HG03135 (cell line): ENCODE data around the gene NDC1.

Experiments used
- ATAC-seq: cut with Tn5 transposase; IDR thresholded peaks from one replicate; pipeline ENCODE4 v1.9.1; 2021; ENCODE audit warnings: mild to moderate bottlenecking, moderate library complexity; ENCODE audit not compliant: unreplicated experiment

NDC1 gene

GRCh38 chr1:53732409-53732808 lies 105.7 kb downstream of the NDC1 start:
- ATAC-seq, result no peak

GRCh38 chr1:53731779-53732305 lies 106.3 kb downstream of the NDC1 start:
- no peak for ATAC-seq

GRCh38 chr1:53731043-53731600 lies 107.0 kb downstream of the NDC1 start:
- no peak for ATAC-seq

- no peak for ATAC-seq
These were observed 107.8 kb downstream of the NDC1 start for GRCh38 chr1:53730224-53730865.

GRCh38 chr1:53729456-53730223 lies 108.5 kb downstream of the NDC1 start:
- ATAC-seq, result no peak

- no peak for ATAC-seq
These were observed 109.2 kb downstream of the NDC1 start for GRCh38 chr1:53728702-53729455.

GRCh38 chr1:53728196-53728595 lies 109.9 kb downstream of the NDC1 start:
- ATAC-seq, result no peak

GRCh38 chr1:53727461-53728092 lies 110.5 kb downstream of the NDC1 start:
- ATAC-seq, result no peak

- no peak for ATAC-seq
These were observed 112.0 kb downstream of the NDC1 start for GRCh38 chr1:53726009-53726600.

GRCh38 chr1:53725238-53725689 lies 112.8 kb downstream of the NDC1 start:
- no peak for ATAC-seq

- ATAC-seq, result no peak
These were observed 116.1 kb downstream of the NDC1 start for GRCh38 chr1:53722025-53722424.

GRCh38 chr1:53721088-53721487 lies 117.0 kb downstream of the NDC1 start:
- ATAC-seq, result no peak

- no peak for ATAC-seq
These were observed 118.6 kb downstream of the NDC1 start for GRCh38 chr1:53719469-53719868.

- ATAC-seq, result no peak
These were observed 119.7 kb downstream of the NDC1 start for GRCh38 chr1:53718443-53718842.

GRCh38 chr1:53717025-53717804 lies 120.9 kb downstream of the NDC1 start:
- ATAC-seq, result no peak

GRCh38 chr1:53716150-53716549 lies 121.9 kb downstream of the NDC1 start:
- no peak for ATAC-seq

GRCh38 chr1:53715478-53715877 lies 122.6 kb downstream of the NDC1 start:
- ATAC-seq, result no peak
